ENCODE measurements around the gene C6orf89.

The C6orf89 gene

DNA sequence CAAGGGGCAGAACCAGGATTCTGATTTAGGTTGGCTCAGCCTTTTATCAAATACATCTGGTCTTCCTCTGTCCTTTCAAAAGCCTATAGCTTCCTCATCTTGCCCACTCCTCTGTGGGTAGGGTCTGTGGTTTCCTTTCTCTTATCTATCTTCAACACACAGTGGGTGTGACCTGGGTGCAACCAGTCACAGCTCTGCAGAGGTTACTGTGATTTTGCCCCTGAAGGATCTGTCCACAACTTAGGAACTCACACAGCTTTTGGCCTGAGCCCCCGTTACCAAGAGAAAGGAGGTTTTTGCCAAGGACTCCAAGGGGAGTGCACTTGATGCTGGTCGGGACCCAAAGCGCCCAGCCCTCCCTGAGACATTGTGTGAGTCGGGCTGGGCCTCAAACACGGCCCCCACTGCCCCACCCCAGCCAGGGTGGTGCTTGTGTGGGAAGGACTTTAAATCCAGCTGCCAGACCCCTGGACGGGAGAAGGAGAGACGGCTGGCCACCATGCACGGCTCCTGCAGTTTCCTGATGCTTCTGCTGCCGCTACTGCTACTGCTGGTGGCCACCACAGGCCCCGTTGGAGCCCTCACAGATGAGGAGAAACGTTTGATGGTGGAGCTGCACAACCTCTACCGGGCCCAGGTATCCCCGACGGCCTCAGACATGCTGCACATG, 68.6 kb downstream of the C6orf89 start, which contains the start of gene PI16:
TSS of gene PI16 (plus strand) at position 477 of the 670 bp plus-strand sequence. CDS start at position 500, 23 bp downstream.
- peak; percentile 54 for DNase-seq

DNA sequence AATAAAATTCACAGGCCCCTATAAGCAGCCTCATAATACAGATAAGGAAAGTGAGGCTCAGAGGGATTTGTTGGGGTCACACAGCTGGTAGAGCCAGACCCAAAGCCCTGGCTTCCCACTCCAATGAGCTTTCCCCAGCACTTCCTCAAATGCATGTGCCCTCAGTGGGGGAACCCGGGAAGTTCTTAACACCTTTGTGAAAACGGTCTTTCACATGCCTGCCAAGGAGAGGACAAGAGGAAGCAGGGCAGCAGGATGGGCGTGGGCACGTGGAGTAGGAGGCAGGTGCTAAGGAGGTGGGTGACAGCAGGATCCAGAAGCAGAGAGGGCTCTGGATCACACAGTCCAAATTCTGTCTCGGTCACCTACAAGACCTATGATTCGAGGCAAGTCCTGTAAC, 69.4 kb downstream of the C6orf89 start:
- DNase-seq, result no peak

DNA sequence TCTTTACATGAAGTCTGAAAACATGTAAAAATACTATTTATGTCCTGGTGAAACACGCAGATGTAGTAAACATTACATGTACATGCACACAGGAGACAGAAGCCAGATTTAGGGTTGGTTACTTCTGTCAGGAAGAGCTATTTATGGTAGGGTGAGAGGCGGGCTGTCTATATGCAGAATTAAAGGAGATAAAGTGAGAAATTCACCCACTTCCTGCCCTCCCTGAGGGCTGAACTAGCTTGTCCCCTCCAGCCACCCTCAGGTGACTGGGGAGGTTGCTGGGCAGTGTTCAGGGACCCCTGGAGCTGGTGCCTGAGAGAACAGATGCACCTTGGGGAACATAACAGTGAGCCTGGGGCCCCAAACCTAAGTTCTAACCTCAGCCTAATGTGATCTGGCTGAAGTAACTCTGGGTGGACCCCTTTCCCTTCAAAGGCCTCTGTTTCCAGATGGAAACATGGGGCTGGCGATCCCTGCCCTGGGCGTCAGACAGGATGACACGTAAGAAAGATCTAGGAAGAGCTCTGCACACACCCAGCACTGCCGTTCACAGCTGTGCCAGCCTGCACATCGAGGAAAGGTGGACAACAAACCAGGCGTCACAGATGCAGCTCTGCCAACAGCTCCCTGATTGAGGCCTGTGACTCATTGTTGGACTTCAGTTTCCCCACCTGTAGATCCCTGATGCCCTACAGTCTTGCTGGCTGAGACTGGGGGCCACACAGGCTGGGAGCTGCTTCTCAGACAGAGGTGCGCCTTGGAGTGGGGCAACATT, 70.1 kb downstream of the C6orf89 start:
- DNase-seq, result no peak

DNA sequence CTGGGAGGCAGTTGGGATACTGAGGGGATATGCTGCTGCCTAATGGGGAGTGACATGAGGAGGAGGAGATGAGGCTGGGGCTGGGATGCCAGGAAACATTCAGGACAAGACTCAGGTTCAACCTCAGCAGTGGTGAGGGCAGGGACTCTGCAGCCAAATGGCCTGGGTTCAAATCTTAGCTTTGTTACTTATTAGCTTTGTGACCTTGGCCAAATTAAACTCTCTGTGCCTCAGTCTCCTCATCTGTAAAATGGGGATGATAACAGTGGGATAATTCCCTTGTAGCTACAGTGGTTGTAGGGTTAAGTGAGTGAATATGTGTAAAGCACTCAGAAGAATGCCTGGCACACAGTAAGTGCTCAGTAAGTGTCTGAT, 70.7 kb downstream of the C6orf89 start:
- no peak for DNase-seq

DNA sequence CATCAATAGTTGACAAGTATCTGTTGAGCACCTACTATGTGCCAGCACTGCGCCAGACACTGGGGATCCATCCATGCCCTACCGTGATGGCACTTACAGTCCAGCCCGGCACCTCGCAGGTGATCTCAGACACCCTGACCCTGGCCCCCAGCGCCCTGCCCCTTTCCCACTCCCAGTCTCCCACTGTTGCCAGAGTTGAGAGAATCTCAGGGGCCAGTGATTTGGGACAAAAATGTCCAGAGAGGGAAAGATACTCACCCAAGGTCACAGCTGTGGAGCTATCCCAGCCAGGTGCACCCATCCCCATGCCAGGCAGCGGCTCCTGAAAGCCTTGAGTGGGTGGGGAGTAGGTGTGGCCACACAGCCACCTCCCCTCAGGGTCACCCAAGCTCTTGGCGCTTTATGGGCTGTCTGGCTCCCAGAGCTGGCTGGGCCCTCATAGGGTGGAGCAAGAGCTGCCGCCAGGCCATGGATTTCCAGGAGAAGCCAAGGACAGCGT, 72.1 kb downstream of the C6orf89 start:
- no peak for DNase-seq

DNA sequence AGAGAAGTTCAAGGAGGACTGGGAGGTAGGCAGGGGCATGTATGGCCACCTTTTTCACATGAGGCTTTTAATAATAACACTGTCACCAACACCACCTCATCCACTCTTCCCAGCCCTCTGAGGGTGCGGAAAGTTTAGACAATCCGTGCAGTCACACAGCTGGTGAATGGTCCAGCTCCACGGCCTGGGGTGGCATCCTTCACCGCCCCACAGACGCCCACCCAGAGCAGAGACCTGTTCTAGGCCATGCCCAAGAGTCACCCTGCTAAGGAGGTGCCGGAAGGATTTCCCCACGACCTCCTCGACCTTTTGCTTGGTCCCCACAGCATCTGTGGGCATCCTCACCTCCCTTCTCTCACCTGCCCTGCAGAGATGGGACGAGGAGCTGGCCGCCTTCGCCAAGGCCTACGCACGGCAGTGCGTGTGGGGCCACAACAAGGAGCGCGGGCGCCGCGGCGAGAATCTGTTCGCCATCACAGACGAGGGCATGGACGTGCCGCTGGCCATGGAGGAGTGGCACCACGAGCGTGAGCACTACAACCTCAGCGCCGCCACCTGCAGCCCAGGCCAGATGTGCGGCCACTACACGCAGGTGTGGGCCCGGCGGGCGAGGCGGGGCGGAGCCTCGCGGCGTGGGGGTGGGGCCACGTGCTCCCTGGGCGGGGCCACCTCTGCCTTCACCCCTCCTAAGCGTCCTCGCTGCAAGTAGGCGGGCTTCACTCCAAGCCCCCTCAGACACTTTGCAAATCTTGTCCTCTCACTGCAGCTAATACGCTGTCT, 73.2 kb downstream of the C6orf89 start:
- DNase-seq, result no peak

DNA sequence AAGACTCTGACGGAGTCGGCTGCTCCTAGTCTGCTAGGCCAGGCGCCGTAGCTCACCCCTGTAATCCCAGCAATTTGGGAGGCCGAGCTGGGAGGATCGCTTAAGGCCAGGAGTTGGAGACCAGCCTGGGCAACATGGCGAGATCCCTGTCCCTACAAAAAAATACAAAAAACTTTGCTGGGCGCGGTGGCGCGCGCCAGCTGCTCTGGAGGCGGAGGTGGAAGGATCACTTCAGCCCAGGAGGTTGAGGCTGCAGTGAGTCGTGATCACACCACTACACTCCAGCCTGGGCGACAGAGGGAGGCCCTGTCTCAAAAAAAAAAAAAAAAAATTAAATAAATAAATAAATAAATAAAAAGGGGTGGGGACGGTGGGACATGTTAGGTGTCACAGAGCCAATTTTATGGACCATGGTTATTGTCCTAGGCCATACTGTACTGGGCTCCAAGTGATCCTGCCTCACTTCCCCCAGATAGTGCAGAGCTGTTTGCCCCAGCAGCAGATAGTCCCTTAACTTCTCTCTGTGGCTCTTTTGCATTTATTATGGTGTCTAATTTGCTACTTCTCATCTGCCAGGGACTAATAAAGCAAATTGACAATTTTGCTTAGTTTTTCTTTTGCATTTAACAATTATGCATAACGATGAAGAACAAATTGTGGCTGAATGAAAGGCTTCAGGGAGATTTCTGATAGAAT, 74.0 kb downstream of the C6orf89 start:
- DNase-seq, result no peak

DNA sequence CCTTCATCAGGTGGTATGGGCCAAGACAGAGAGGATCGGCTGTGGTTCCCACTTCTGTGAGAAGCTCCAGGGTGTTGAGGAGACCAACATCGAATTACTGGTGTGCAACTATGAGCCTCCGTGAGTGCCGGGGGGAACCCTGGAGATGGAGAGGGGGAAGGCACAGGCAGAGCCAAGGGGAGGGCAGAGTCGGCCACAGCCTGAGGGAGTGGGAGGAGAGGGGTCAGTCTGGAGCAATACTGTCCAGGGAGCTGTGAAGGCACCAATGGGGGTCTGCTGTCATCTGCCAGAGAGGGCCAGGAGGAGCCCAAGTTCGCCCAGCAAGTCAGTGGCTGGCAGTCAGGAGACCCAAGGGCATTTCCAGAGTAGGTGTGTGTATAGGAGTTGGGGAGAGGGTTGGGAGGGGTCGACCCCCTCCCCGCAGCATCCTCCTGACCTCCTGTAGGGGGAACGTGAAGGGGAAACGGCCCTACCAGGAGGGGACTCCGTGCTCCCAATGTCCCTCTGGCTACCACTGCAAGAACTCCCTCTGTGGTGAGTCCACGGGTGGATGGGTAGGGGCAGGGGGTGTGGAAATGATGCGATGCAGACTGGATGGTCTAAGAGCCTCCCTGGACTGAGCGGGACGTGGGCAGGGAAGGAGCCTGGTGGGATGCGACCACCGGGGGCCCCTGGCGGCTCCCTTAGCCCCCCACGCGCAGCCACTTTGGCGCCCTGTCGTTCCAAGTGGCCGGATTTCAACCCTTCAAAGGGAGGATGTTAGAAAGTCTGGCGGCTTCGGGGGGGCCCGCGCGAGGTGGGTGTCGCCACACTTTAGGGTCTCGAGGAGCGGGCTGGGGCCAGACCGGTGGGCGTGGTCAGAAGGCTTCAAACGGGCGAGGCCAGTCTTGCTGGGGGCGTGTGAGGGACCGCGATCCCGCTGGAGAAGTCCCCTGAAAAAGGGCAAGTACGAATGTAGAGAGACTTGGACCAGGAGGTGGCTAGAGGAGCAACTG, 76.0 kb downstream of the C6orf89 start:
- no peak for DNase-seq

DNA sequence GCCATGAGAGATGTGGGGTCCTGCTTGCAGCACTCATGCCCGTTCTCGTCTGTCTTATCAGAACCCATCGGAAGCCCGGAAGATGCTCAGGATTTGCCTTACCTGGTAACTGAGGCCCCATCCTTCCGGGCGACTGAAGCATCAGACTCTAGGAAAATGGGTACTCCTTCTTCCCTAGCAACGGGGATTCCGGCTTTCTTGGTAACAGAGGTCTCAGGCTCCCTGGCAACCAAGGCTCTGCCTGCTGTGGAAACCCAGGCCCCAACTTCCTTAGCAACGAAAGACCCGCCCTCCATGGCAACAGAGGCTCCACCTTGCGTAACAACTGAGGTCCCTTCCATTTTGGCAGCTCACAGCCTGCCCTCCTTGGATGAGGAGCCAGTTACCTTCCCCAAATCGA, 77.1 kb downstream of the C6orf89 start:
- DNase-seq, result peak; percentile 90

DNA sequence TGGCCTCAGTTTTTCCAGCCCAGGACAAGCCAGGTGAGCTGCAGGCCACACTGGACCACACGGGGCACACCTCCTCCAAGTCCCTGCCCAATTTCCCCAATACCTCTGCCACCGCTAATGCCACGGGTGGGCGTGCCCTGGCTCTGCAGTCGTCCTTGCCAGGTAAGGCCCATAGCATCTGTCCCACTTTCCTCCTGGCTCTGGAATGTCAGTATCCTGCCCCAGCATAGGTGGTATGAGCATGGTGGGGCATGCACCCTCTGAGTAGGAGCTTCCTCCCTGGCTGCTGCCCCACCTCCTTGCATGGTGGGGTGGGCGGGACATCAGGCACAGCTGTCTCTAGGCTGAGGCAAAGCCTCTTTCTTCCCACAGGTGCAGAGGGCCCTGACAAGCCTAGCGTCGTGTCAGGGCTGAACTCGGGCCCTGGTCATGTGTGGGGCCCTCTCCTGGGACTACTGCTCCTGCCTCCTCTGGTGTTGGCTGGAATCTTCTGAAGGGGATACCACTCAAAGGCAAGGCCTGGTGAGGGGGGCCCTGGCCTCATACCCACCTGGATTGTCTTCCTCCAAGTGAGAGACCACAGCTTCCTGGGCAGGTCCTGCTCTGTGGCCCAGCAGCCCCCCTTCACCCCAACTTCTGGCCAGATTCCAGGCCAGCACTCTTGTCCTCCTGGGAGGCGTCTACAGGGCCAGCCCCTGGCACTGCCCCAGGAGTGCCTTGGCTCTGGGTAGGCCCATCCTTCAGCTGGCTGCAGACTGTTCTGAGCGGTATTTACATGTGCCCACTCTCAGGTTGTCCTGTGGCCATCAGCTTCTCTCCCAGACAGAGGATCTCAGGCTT, 77.9 kb downstream of the C6orf89 start:
- peak; percentile 55 for DNase-seq

DNA sequence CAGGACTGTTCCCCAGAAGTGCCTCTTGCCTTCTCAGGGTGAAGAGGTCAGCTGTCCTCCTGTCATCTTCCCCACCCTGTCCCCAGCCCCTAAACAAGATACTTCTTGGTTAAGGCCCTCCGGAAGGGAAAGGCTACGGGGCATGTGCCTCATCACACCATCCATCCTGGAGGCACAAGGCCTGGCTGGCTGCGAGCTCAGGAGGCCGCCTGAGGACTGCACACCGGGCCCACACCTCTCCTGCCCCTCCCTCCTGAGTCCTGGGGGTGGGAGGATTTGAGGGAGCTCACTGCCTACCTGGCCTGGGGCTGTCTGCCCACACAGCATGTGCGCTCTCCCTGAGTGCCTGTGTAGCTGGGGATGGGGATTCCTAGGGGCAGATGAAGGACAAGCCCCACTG, 78.6 kb downstream of the C6orf89 start:
- no peak for DNase-seq

DNA sequence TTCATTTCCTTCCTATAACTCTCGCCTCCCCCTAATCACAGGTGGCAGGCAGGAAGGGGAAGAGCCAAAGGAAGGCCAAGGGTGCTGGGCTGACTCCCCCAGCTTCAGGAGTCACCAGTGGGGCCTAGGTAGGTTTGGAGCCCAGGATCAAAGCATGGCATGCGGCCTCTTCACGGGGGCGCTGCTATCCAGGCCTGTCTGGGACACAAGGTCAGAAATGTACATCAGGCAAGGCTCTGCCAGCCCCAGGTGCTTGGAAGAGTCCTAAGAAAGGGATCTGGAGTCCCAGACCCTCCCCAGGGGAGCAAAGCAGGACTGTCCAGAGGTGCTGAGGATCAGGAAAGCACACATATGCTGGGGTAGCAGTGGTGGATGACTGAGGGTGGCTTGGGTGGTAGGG, 79.2 kb downstream of the C6orf89 start:
- DNase-seq, result no peak

DNA sequence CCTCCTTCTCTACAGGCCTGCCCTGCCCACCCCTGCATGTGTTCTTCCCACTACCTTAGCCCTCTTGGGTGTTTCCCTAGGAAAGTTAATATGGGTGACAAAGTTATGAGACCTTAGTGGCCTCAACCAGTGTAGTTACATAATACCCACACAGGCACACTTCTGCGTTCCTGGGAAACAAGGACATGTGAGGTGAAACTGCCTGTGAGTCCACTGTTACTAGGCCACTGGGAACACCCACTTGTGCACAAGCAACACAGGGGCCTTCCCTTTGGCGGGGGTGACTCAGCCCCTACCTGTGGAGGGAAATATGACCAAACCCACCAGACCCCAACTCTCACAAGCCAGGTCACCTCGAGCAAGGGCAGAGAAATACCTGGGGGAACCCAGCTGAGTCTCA, 81.5 kb downstream of the C6orf89 start:
- DNase-seq, result no peak

DNA sequence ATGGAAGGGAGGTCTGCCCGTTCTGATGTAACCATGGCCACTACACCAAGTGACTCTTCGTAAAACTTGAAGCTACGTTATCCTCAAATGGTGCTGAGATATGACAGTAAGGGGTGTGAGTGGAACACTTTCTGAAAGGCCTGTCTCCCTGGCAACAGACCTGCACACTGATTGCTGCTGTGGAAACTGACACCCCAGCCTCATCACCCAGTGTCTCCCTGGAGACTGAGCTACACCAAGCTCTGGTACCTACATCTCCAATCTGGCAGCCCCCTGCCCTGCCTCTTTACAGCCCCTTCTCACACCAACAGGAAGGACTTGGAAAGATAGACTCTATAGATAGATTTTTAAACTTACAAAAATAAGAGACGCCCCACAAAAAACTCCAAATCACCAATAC, 82.0 kb downstream of the C6orf89 start:
- no peak for DNase-seq

DNA sequence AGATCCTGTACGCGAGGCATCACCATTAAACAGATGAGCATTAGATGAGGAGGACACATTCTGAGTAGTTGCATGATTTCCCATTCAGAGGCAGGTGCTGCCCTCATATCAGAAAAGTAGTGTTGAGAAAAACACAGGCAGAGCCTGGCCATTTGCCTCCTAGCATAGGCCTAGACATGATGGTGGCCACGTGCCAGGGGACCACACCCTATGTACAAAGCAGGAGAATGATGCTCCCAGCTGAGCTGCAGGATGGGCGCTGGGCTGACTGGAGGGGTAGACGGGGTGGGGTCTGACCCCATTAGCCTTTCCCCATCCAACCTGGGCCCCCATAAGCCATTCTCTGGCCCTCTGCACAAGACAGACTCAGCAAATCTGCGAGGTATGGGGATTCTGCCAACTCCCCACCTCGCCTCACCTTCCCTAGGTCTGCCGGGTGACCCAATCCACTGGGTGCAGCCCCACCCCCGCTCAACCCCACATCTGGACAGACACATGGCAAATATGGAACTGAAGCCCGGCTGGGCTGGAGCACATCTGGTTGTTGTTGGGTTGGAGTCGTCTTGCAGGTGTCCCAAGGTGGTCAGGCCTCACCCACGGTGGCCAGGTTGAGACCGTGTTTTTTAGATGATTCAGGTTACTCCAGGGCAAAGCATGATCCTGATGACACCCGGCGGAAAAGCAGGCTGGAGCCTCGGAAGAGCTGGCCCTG, 82.7 kb downstream of the C6orf89 start:
- no peak for DNase-seq

DNA sequence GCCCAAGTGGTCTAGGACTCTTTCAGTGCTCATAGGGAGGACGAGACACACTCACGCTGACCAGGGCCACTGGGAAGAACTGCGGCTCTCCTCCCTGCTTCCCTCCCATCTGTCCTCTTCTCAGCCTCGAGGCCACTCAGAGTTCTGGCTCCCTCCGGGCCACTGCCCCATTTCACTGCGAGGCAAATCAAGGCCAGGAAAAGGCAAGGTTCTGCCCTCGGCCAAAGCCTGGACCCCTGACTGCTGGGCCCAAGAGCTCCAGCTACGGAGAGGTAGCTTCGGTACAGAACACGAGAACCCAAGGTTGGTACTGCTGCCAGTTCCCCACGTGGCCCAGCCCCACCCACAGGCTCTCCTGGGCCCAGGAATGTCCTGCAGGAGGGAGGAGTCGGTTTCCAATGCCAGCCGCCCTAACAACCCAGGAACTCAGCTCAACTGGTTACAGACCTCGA, 83.5 kb downstream of the C6orf89 start:
- DNase-seq, result no peak

DNA sequence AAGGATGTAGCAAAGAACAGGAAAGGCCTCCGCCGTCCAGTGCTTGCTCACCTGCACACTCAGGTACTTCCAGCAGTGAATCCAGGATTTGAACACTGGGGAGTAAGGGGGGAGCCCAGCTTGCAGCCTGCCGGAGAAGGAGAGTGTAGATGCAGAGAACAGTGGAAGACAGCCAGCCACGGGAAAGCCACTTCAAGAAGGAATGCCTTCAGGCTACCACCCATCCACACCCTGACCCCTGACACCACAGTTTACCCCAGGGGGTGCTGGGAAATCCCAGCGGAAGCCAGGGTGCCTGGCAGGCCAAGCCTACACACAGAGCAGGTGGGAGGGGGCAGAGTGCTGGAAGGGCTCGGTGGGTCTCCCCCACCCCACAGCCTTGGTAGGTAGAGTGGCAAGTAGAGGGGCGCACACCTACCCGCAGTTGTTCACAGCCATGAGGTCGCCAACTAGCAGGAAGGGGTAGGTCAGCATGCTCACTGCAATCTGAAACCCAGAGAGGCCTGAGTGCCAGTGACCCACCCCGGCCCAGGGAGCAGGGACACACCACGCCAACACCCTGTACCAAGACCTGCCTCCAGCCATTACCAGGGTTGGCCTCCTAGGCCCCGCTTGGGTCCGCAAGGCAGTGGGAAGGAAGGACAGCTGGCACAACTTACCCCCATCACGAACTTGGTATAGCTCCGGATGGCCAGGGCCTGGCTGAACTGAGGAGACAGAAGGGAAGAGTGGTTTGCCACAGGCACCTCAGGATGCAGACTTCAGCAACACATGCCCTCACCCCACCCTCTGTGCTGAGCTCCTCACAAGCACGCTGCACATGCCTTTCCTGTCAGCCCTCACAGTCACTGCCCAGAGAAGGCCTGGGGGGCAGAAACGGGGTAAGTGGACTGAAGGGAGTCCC, 84.5 kb downstream of the C6orf89 start:
- DNase-seq, result no peak

DNA sequence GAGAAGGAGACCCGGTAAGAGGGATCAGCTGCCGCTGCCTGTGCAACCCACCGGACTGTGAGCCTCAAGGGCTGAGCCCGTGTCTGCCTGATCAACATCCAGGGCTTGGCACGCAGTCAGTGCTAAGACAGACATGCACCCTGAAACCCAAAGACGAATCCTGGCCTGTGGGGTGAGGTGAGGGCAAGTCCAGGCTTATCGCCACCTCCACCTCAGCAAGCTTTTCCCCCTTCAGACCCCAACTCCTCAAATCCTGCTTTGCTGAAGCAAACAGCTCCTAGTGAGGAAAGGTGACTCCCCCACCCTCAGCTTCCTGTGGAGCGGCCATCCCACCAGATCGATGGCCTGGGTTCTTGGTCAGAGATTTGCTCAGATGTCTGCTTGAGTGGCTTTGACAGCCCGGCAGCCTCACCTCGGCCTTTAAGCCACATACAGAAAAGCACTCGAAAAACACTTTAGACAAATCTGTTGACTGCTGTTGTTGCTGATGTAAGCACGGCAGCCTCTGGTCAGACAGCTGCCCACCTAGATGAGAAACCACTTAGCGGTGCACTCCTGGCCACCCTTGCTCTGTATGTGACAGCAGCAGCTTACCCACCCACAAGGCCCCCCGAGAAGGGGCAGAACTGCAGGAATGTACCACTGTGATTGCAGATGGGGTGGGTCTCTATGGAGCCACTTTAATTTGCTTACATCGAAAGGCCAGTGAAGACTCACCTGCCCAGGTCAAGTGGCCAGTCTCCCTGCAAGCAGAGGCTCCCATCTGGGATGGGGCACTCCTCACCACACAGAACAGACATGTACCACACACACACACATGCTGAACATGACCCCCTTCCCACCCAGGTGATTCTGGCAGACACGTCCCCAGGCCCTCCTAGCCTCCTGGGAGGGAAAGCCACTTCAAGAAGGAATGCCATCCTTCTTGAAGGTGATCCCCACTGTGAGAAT, 85.4 kb downstream of the C6orf89 start:
- DNase-seq, result no peak

Data from CD4-positive, alpha-beta T cell treated with Interleukin-4 for 4 hours (primary cell).